A549 (cell line): ENCODE results near the gene TRIM58. TPM values are rescaled to one million over a fixed set of nuclear protein-coding genes. Genes with fewer than 3 reads are reported as not detected.

ENCODE experiments used
- ATAC-seq, 2 experiments: fragments of 200-7000 bp in 1 of 2; fragments of >200 bp in 1 of 2; cut with Nextera tagmentation in 1 of 2; cut with Tn5 transposase in 1 of 2; 3 replicates each; pipeline versions ENCODE4 v1.8.0 to v1.9.1; 2018 to 2020; ENCODE audit warnings: mild to moderate bottlenecking in 1 of 2, moderate library complexity in 1 of 2
- CTCF ChIA-PET: fragments of 300-600 bp; sonication (Branson Sonifier 250); formaldehyde crosslinking; extraction: SDS; loops from one replicate; lab custom pipeline; 2021; ENCODE audit warnings: antibody characterized with exemption, inconsistent platforms; lab: Yijun Ruan, JAX
- POLR2A ChIA-PET: fragments of 350-600 bp; formaldehyde crosslinking; extraction: SDS; loops from one replicate; lab custom pipeline; 2021; ENCODE audit warnings: antibody characterized with exemption, inconsistent platforms; lab: Yijun Ruan, JAX
- DNase-seq, 2 experiments: peaks; one replicate each; pipeline versions ENCODE4 v3.0.0 to v3.0.0-alpha.2; 2011 to 2016; ENCODE audit warnings: low read depth in 1 of 2, low spot score in 1 of 2
- FAIRE-seq: peaks from 2 replicates; lab custom pipeline; 2011; peaks lifted over from hg19 to GRCh38; lab: Jason Lieb, UNC
- H3K27ac ChIP-seq, 2 experiments: fragments of >200 bp; sonication (Bioruptor Twin); formaldehyde crosslinking; 3 replicates each; pipeline ENCODE4 v1.5.1; 2016 to 2017
- H3K4me1 ChIP-seq: fragments of >200 bp; sonication (Bioruptor Twin); formaldehyde crosslinking; 3 replicates; pipeline ENCODE4 v1.6.1; 2016
- H3K4me2 ChIP-seq: fragments of >200 bp; sonication (Bioruptor Twin); formaldehyde crosslinking; 3 replicates; pipeline ENCODE4 v1.6.1; 2016
- H3K4me3 ChIP-seq: fragments of >200 bp; sonication (Bioruptor Twin); formaldehyde crosslinking; 3 replicates; pipeline ENCODE4 v1.5.1; 2016
- H3K9me3 ChIP-seq: fragments of >200 bp; sonication (Bioruptor Twin); formaldehyde crosslinking; 3 replicates; pipeline ENCODE4 v1.6.1; 2016
- CEBPB ChIP-seq, 2 experiments: fragments of >200 bp in 1 of 2; sonication (Bioruptor Twin) in 1 of 2; formaldehyde crosslinking in 1 of 2; IDR thresholded peaks; 2 replicates each; pipeline ENCODE4 v1.6.1; 2012 to 2016
- CHD2 ChIP-seq: fragments of 150-350 bp; IDR thresholded peaks from 2 replicates; pipeline ENCODE4 v1.6.1; 2014; ENCODE audit warnings: low read length; ENCODE audit not compliant: partially characterized antibody
- EHF ChIP-seq: fragments of 250-450 bp; sonication (Bioruptor Pico); IDR thresholded peaks from 2 replicates; pipeline ENCODE4 v1.5.0; 2020; ENCODE audit warnings: mild to moderate bottlenecking
- ELK1 ChIP-seq: fragments of 150-350 bp; IDR thresholded peaks from 2 replicates; pipeline ENCODE4 v1.6.1; 2014; ENCODE audit warnings: low read depth, mild to moderate bottlenecking, low read length
- FOSB ChIP-seq: fragments of 250-450 bp; sonication (Bioruptor Pico); IDR thresholded peaks from 2 replicates; pipeline ENCODE4 v1.5.0; 2020; ENCODE audit warnings: mild to moderate bottlenecking, moderate library complexity
- HDAC2 ChIP-seq: fragments of 200-600 bp; sonication (generic); IDR thresholded peaks from 2 replicates; pipeline ENCODE4 v1.6.1; 2016
- HEYL ChIP-seq: fragments of 250-450 bp; sonication (Bioruptor Pico); IDR thresholded peaks from 2 replicates; pipeline ENCODE4 v1.8.0; 2021; ENCODE audit warnings: mild to moderate bottlenecking, moderate library complexity
- HOXB13 ChIP-seq: fragments of 250-450 bp; sonication (Bioruptor Pico); IDR thresholded peaks from 2 replicates; pipeline ENCODE4 v1.5.0; 2020; ENCODE audit warnings: low read depth, mild to moderate bottlenecking, moderate library complexity
- JUN ChIP-seq, 2 experiments: fragments of >200 bp; sonication (Bioruptor Twin); formaldehyde crosslinking; IDR thresholded peaks; 2 replicates in 1 of 2; 3 replicates in 1 of 2; pipeline ENCODE4 v1.6.1; 2016 to 2017
- MAFK ChIP-seq: fragments of 450-650 bp; IDR thresholded peaks from 2 replicates; pipeline ENCODE4 v1.6.1; 2014; ENCODE audit not compliant: partially characterized antibody
- MAZ ChIP-seq: fragments of 150-350 bp; IDR thresholded peaks from 2 replicates; pipeline ENCODE4 v1.6.1; 2014; ENCODE audit warnings: antibody characterized with exemption, low read depth, low read length, borderline replicate concordance
- NPAS2 ChIP-seq: fragments of 250-450 bp; sonication (Bioruptor Pico); IDR thresholded peaks from 2 replicates; pipeline ENCODE4 v1.8.0; 2022; ENCODE audit warnings: mild to moderate bottlenecking, moderate library complexity, borderline replicate concordance
- POLR2A ChIP-seq: IDR thresholded peaks from 2 replicates; pipeline ENCODE4 v1.6.1; 2012; ENCODE audit warnings: mild to moderate bottlenecking, low read length
- RAD21 ChIP-seq, 2 experiments: fragments of >200 bp in 1 of 2; sonication (Bioruptor Twin) in 1 of 2; formaldehyde crosslinking in 1 of 2; IDR thresholded peaks in 1 of 2; conservative IDR thresholded peaks in 1 of 2; 2 replicates in 1 of 2; 3 replicates in 1 of 2; pipeline ENCODE4 v1.6.1; 2012 to 2018; ENCODE audit warnings: inconsistent platforms in 1 of 2
- RFX5 ChIP-seq: fragments of 450-650 bp; IDR thresholded peaks from 2 replicates; pipeline ENCODE4 v1.7.1; 2014; ENCODE audit warnings: antibody characterized with exemption, mild to moderate bottlenecking, moderate library complexity
- SREBF2 ChIP-seq: fragments of 450-650 bp; IDR thresholded peaks from 2 replicates; pipeline ENCODE4 v1.6.1; 2014; ENCODE audit warnings: mild to moderate bottlenecking, moderate library complexity
- TFCP2L1 ChIP-seq: fragments of 250-450 bp; sonication (Bioruptor Pico); IDR thresholded peaks from 2 replicates; pipeline ENCODE4 v1.5.0; 2021; ENCODE audit warnings: mild to moderate bottlenecking
- TP53 ChIP-seq: fragments of 250-450 bp; sonication (Bioruptor Pico); IDR thresholded peaks from 2 replicates; pipeline ENCODE4 v1.5.0; 2021; ENCODE audit warnings: mild to moderate bottlenecking, moderate library complexity
- ZSCAN20 ChIP-seq: fragments of 250-450 bp; sonication (Bioruptor Pico); IDR thresholded peaks from 2 replicates; pipeline ENCODE4 v1.8.0; 2022; ENCODE audit warnings: mild to moderate bottlenecking, moderate library complexity
- WGBS: methylation state at CpG from one replicate; pipeline ENCODE4 v1.1.6; 2017; ENCODE audit errors: missing lambda C conversion rate; 5-methylcytosine and 5-hydroxymethylcytosine counted together
- polyA minus RNA-seq: library from RNA; depleted of rRNA, polyadenylated mRNA; stranded (reverse); fragments of >200 nt; gene quantifications from 2 replicates; pipeline ENCODE4 v1.2.3, GENCODE V29; 2011; rRNA and poly(A)+ RNA removed
- polyA plus RNA-seq, 4 experiments: library from polyadenylated mRNA; depleted of rRNA in 3 of 4; stranded (reverse); fragments of >200 nt; fragmentation: RNase III in 1 of 4; extraction: RNeasy Plus Mini Kit Qiagen cat#74134 plus additional on column Dnase treatment in 1 of 4; gene quantifications; 2 replicates in 3 of 4; 3 replicates in 1 of 4; pipeline ENCODE4 v1.2.3, GENCODE V29; 2011 to 2017
- TF ChIP-seq, protein P1 (sequence below): fragments of 250-450 bp; sonication (Bioruptor Pico); IDR thresholded peaks from 2 replicates; pipeline ENCODE4 v1.5.0; 2021; ENCODE audit warnings: mild to moderate bottlenecking, moderate library complexity, borderline replicate concordance
- TF ChIP-seq, protein P2 (sequence below): fragments of >200 bp; sonication (Bioruptor Twin); formaldehyde crosslinking; IDR thresholded peaks from 3 replicates; pipeline ENCODE4 v1.5.1; 2016
- TF ChIP-seq, protein P3 (sequence below): fragments of 200-600 bp; sonication (generic); IDR thresholded peaks from 2 replicates; pipeline ENCODE4 v1.6.1; 2016; ENCODE audit warnings: antibody characterized with exemption, mild to moderate bottlenecking, moderate library complexity
- TF ChIP-seq, protein P4 (sequence below): fragments of 250-450 bp; sonication (Bioruptor Pico); IDR thresholded peaks from 2 replicates; pipeline ENCODE4 v1.5.0; 2020; ENCODE audit warnings: low read depth, mild to moderate bottlenecking, moderate library complexity

The TRIM58 gene
- polyA plus RNA-seq (2011; rRNA removed) (not detected in 2 replicates), polyA plus RNA-seq (2017; fragmentation: RNase III; extraction: RNeasy Plus Mini Kit Qiagen cat#74134 plus additional on column Dnase treatment) (not detected in 3 replicates), polyA minus RNA-seq (not detected in 2 replicates)
- not detected in 2 replicates for polyA plus RNA-seq (2012; cell fraction: cytosol; rRNA removed)
- not detected in 2 replicates for polyA plus RNA-seq (2012; cell fraction: nucleus; rRNA removed)

DNA sequence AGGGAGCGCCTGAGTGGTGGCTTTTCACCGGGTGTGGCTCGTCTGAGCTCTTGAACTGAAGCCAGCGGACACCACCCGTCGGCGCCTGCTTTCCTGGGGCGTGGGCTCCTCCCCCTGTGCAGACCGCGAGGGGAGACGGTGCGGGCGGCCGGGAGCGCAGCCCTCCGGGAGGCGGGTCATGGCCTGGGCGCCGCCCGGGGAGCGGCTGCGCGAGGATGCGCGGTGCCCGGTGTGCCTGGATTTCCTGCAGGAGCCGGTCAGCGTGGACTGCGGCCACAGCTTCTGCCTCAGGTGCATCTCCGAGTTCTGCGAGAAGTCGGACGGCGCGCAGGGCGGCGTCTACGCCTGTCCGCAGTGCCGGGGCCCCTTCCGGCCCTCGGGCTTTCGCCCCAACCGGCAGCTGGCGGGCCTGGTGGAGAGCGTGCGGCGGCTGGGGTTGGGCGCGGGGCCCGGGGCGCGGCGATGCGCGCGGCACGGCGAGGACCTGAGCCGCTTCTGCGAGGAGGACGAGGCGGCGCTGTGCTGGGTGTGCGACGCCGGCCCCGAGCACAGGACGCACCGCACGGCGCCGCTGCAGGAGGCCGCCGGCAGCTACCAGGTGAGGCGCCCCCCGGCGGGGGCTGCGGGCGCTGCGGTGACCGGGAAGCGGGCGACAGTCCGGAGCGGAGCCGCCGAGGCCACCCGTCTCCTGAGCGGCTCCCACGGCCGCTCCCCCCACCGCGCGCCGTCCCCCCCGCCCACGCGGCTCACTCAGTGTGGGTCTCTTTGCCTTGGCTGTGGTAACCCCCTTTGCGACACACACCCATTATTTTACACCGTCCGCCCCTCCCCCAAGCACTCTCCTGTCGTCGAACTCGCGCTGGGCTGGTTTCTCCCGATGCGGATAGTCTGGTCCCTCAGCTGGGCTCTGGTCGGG, at the start of gene TRIM58:
Gene TRIM58 (plus strand): TSS at position 119 of the 916 bp plus-strand sequence. CDS start 60 bp downstream, at position 179.
- Histone ChIP-seq H3K4me3 (no peak within 1 kb of the TSS), H3K4me1 (no peaks in the 10 kb centered on the region), H3K27ac (no peak within 1 kb of the TSS), H3K4me2 (no peak within 1 kb of the TSS), H3K9me3 (0 out of 3 replicates have a peak, but pooled peaks cover 5% of the 10 kb centered on the region)
- DNase-seq (no peak), ATAC-seq (no peak), FAIRE-seq (no peak)
- no peak for TF ChIP-seq HDAC2
- no peak for TF ChIP-seq TP53 (CRISPR knock-in tag)
- no peak for TF ChIP-seq HEYL (CRISPR knock-in tag)
- no peak for TF ChIP-seq CHD2
- no peak for TF ChIP-seq RFX5
- TF ChIP-seq CEBPB (IDR thresholded peaks at IDR 0.05), result no peak
- TF ChIP-seq EHF (CRISPR knock-in tag), result no peak
- TF ChIP-seq FOSB (CRISPR knock-in tag), result no peak
- TF ChIP-seq TFCP2L1 (CRISPR knock-in tag), result no peak
- TF ChIP-seq HOXB13, result no peak
- TF ChIP-seq, protein P1, sequence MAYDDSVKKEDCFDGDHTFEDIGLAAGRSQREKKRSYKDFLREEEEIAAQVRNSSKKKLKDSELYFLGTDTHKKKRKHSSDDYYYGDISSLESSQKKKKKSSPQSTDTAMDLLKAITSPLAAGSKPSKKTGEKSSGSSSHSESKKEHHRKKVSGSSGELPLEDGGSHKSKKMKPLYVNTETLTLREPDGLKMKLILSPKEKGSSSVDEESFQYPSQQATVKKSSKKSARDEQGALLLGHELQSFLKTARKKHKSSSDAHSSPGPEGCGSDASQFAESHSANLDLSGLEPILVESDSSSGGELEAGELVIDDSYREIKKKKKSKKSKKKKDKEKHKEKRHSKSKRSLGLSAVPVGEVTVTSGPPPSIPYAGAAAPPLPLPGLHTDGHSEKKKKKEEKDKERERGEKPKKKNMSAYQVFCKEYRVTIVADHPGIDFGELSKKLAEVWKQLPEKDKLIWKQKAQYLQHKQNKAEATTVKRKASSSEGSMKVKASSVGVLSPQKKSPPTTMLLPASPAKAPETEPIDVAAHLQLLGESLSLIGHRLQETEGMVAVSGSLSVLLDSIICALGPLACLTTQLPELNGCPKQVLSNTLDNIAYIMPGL (CRISPR knock-in tag), result no peak
- TF ChIP-seq ELK1, result no peak
- TF ChIP-seq, protein P2, sequence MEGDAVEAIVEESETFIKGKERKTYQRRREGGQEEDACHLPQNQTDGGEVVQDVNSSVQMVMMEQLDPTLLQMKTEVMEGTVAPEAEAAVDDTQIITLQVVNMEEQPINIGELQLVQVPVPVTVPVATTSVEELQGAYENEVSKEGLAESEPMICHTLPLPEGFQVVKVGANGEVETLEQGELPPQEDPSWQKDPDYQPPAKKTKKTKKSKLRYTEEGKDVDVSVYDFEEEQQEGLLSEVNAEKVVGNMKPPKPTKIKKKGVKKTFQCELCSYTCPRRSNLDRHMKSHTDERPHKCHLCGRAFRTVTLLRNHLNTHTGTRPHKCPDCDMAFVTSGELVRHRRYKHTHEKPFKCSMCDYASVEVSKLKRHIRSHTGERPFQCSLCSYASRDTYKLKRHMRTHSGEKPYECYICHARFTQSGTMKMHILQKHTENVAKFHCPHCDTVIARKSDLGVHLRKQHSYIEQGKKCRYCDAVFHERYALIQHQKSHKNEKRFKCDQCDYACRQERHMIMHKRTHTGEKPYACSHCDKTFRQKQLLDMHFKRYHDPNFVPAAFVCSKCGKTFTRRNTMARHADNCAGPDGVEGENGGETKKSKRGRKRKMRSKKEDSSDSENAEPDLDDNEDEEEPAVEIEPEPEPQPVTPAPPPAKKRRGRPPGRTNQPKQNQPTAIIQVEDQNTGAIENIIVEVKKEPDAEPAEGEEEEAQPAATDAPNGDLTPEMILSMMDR, result no peak
- TF ChIP-seq POLR2A, result no peak
- no peak for TF ChIP-seq JUN (IDR thresholded peaks at IDR 0.05)
- TF ChIP-seq, protein P3, sequence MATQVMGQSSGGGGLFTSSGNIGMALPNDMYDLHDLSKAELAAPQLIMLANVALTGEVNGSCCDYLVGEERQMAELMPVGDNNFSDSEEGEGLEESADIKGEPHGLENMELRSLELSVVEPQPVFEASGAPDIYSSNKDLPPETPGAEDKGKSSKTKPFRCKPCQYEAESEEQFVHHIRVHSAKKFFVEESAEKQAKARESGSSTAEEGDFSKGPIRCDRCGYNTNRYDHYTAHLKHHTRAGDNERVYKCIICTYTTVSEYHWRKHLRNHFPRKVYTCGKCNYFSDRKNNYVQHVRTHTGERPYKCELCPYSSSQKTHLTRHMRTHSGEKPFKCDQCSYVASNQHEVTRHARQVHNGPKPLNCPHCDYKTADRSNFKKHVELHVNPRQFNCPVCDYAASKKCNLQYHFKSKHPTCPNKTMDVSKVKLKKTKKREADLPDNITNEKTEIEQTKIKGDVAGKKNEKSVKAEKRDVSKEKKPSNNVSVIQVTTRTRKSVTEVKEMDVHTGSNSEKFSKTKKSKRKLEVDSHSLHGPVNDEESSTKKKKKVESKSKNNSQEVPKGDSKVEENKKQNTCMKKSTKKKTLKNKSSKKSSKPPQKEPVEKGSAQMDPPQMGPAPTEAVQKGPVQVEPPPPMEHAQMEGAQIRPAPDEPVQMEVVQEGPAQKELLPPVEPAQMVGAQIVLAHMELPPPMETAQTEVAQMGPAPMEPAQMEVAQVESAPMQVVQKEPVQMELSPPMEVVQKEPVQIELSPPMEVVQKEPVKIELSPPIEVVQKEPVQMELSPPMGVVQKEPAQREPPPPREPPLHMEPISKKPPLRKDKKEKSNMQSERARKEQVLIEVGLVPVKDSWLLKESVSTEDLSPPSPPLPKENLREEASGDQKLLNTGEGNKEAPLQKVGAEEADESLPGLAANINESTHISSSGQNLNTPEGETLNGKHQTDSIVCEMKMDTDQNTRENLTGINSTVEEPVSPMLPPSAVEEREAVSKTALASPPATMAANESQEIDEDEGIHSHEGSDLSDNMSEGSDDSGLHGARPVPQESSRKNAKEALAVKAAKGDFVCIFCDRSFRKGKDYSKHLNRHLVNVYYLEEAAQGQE, result no peak
- CTCF ChIA-PET, result no interaction called here
- POLR2A ChIA-PET, result no interaction called here
- 79% methylated on average over 62 of the region's 109 CpGs for WGBS

- no peak for ATAC-seq
- Histone ChIP-seq H3K4me2 (no peak overlapping the region), H3K4me3 (no peak overlapping the region), H3K9me3 (no peaks in the 10 kb centered on the region), H3K27ac (no peak overlapping the region), H3K4me1 (no peaks in the 10 kb centered on the region)
- FAIRE-seq, result no peak
- WGBS, result 0% methylated on average over 2 of the region's 2 CpGs
- CTCF ChIA-PET, result no interaction called here
- POLR2A ChIA-PET, result no interaction called here
- DNase-seq, result no peak
- TF ChIP-seq MAFK (no peak), SREBF2 (no peak), NPAS2 (CRISPR knock-in tag) (no peak), MAZ (no peak), ZSCAN20 (no peak), RAD21 (conservative IDR thresholded peaks at IDR 0.05 in 1 of 2, IDR thresholded peaks at IDR 0.05 in 1 of 2) (no peak)
- TF ChIP-seq, protein P4, sequence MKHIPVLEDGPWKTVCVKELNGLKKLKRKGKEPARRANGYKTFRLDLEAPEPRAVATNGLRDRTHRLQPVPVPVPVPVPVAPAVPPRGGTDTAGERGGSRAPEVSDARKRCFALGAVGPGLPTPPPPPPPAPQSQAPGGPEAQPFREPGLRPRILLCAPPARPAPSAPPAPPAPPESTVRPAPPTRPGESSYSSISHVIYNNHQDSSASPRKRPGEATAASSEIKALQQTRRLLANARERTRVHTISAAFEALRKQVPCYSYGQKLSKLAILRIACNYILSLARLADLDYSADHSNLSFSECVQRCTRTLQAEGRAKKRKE (CRISPR knock-in tag), result no peak
- TF ChIP-seq, protein P1 (CRISPR knock-in tag), result no peak
These were observed 44.4 kb upstream of the TRIM58 start for GRCh38 chr1:247812637-247813036.
